ENCODE data around the gene MYLK2.

The MYLK2 gene

DNA sequence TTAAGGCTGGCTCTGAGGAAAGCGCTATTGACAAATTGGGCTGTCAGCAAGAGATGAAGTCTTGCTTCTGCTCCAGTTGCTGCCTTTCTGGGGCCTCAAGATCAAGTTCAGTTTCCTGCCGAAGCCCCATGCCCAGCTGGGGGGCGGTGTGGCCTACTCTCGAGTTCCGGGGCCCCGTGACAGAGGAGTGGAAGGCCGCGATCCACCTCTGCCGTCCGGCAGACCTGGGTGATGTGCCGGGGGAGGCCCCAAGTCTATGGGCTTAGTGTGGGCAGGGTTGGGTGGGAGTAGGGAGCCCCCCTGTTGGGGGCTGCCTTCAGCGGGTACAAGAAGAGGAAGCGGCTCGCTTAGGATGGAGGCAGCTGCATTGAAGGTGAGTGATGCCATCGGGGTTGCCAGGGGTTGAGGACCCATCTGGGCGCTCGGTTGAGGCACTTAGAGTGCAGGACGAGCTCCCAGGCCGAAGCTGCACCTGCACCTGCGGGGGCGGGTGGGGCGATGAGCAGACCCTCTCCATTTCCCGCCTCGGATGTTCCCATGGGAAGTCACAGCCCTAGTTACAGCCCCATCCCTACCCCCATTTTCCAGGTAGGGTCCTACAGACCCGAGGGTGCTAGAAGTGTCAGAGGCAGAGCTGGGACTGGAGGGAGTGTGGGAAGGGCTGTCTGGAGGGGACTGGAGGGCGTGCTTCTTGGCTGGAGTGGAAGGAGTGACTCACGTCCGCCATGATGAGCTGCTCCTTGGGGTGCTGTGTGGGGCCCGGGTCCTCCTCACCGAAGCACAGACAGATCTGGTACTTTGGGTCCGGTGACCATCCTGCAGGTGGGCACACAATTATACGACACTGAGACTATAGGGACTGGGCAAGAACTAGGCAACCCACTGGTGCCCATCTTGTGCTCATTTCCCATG is 29.2 kb downstream of the MYLK2 start:
- no peaks in the 10 kb centered on the region for H3F3A ChIP-seq (ENCODE audit: control insufficient read depth, insufficient read depth)
- H3K9me3 ChIP-seq (ENCODE audit: control insufficient read depth, insufficient read depth, low read length) = no peaks in the 10 kb centered on the region
- no peak overlapping the region for H3K4me3 ChIP-seq (ENCODE audit: low read length)
- no peaks in the 10 kb centered on the region for H4K20me1 ChIP-seq (ENCODE audit: control insufficient read depth, insufficient read depth, low read depth, low read length)
- no peak overlapping the region for H3K4me2 ChIP-seq (ENCODE audit: low read length)
- no peaks in the 10 kb centered on the region for H3K9me2 ChIP-seq (replicated peaks; ENCODE audit: control insufficient read depth, low read length)
- no peaks in the 10 kb centered on the region for H3K36me3 ChIP-seq (ENCODE audit: control insufficient read depth, low read length)
- no peaks in the 10 kb centered on the region; the same call in 1 of the 2 replicates for H3K27me3 ChIP-seq (ENCODE audit: control insufficient read depth, low read length)
- no peak overlapping the region for H3K27ac ChIP-seq (ENCODE audit: low read depth, low read length)
- H3K79me2 ChIP-seq (ENCODE audit: control insufficient read depth, low read length) = no peaks in the 10 kb centered on the region
- TF ChIP-seq EZH2phosphoT487 (IDR thresholded peaks at IDR 0.05; ENCODE audit: borderline replicate concordance, low read length) (no peak), CTCF (IDR thresholded peaks at IDR 0.05; ENCODE audit: low read depth, low read length, poor library complexity, severe bottlenecking) (no peak)
- no peaks in the 10 kb centered on the region for H3K4me1 ChIP-seq (ENCODE audit: control insufficient read depth, low read length)

GRCh38 chr20:31849306-31849930 is 30.3 kb downstream of the MYLK2 start:
- Histone ChIP-seq H3K36me3 (ENCODE audit: control insufficient read depth, low read length) (no peaks in the 10 kb centered on the region), H3K4me2 (ENCODE audit: low read length) (no peak overlapping the region), H3K27me3 (ENCODE audit: control insufficient read depth, low read length) (peaks cover 3% of the 10 kb centered on the region; the same call in 1 of the 2 replicates), H3K9me2 (replicated peaks; ENCODE audit: control insufficient read depth, low read length) (no peaks in the 10 kb centered on the region), H3K9me3 (ENCODE audit: control insufficient read depth, insufficient read depth, low read length) (no peaks in the 10 kb centered on the region), H4K20me1 (ENCODE audit: control insufficient read depth, insufficient read depth, low read depth, low read length) (no peaks in the 10 kb centered on the region), H3K4me1 (ENCODE audit: control insufficient read depth, low read length) (no peaks in the 10 kb centered on the region), H3F3A (ENCODE audit: control insufficient read depth, insufficient read depth) (no peaks in the 10 kb centered on the region), H3K4me3 (ENCODE audit: low read length) (no peak overlapping the region), H3K79me2 (ENCODE audit: control insufficient read depth, low read length) (no peaks in the 10 kb centered on the region), H3K27ac (ENCODE audit: low read depth, low read length) (no peak overlapping the region)
- TF ChIP-seq CTCF (IDR thresholded peaks at IDR 0.05; ENCODE audit: low read depth, low read length, poor library complexity, severe bottlenecking) (no peak), EZH2phosphoT487 (IDR thresholded peaks at IDR 0.05; ENCODE audit: borderline replicate concordance, low read length) (no peak)

GRCh38 chr20:31851240-31851955 is 32.2 kb downstream of the MYLK2 start:
- Histone ChIP-seq H4K20me1 (ENCODE audit: control insufficient read depth, insufficient read depth, low read depth, low read length) (no peaks in the 10 kb centered on the region), H3K9me2 (replicated peaks; ENCODE audit: control insufficient read depth, low read length) (no peaks in the 10 kb centered on the region), H3K27ac (ENCODE audit: low read depth, low read length) (no peak overlapping the region), H3K9me3 (ENCODE audit: control insufficient read depth, insufficient read depth, low read length) (no peaks in the 10 kb centered on the region), H3F3A (ENCODE audit: control insufficient read depth, insufficient read depth) (no peaks in the 10 kb centered on the region), H3K27me3 (ENCODE audit: control insufficient read depth, low read length) (peaks cover 12% of the 10 kb centered on the region), H3K36me3 (ENCODE audit: control insufficient read depth, low read length) (no peaks in the 10 kb centered on the region), H3K4me2 (ENCODE audit: low read length) (no peak overlapping the region), H3K4me1 (ENCODE audit: control insufficient read depth, low read length) (no peaks in the 10 kb centered on the region), H3K4me3 (ENCODE audit: low read length) (no peak overlapping the region), H3K79me2 (ENCODE audit: control insufficient read depth, low read length) (no peaks in the 10 kb centered on the region)
- TF ChIP-seq EZH2phosphoT487 (IDR thresholded peaks at IDR 0.05; ENCODE audit: borderline replicate concordance, low read length) (no peak), CTCF (IDR thresholded peaks at IDR 0.05; ENCODE audit: low read depth, low read length, poor library complexity, severe bottlenecking) (no peak)

Measured in DOHH2 (cell line).